GM19099 (cell line): ENCODE measurements around the gene TNPO3.

Experiments used
- POLR2A ChIP-seq: IDR thresholded peaks from 3 replicates; pipeline ENCODE4 v1.6.1; 2011; ENCODE audit warnings: low read depth; ENCODE audit not compliant: insufficient read length; ENCODE audit errors: extremely low read depth

TNPO3 gene

DNA sequence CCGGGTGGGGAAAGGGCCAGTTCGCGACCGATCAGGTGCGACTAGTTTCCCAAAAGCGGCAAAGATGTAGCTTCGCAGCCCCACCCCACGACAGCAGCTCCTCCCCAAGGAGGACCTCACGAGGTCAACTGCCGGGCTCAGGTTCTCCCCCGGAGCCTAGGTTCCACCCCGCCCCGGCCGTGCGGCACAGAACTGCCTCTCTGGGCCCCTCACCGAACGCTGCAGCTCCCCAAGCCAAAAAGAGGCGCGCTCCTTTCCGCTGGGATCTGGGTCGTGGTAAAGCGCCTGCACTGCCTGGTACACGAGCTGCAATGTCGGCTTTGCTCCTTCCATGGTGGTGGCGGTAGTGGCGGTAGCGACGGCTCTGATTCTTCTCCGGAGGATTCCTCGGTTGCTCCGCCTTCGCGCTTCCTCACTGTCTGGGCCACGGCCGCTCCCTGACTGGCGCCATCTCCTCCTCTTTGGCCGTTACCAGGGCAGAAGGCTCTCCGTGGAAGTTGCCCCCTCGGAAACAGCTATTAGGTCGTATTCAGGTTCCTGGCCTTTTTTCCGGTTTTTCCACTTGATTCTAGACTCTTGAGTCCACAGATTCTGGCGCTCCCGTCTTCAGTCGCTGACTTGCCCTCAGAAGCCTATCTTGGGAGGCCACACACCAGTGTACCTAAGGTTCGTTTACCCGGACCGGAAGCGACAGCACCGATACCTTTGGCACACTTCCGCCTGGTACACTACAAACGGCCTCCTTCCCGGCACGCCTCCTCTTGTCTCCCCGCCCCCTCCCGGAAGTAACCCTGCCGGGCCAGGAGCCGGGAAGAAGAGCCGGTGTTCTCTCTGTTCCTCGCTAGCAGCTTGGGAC is at the start of gene TNPO3:
Gene TNPO3, minus strand, starts transcription at position 674 of the 856 bp plus-strand sequence. Its CDS starts 341 bp downstream, at position 333.
- peak; percentile 88 for TF ChIP-seq POLR2A

DNA sequence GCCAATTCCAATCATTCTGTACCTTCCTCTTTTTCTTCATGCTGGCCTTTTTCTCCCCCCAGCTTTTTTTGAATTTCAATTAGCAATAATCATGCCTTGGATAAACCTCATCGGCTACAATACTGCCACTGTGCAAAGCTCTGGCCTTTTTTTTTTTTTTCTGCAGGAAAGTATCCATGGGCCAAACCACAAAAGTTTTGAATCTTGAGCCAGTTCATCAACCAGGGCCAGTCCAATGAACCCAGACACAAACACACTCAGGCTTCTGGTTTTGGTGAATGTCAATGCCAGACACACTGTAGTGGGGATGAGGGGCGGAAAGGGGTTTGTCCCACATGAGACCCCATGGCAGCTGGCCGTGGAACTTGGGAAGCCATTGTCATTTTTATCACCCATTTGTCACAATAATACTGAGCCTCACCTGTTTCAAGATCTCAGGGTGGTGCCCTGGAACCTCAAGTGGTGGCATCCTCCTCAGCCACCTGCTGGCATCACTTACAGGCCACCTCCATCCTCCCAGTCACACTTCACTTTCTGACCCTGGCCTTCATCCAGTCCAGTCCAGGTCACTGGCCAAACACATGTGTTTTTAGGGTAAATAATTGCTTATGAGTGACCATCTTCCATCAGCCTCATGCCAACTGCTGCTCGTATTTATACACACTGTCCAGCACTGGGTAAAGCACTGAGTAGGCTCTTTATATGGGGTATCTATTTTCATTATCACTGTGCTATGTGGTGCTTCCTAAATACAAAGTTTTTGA is 48.8 kb upstream of the TNPO3 start:
- TF ChIP-seq POLR2A: no peak

DNA sequence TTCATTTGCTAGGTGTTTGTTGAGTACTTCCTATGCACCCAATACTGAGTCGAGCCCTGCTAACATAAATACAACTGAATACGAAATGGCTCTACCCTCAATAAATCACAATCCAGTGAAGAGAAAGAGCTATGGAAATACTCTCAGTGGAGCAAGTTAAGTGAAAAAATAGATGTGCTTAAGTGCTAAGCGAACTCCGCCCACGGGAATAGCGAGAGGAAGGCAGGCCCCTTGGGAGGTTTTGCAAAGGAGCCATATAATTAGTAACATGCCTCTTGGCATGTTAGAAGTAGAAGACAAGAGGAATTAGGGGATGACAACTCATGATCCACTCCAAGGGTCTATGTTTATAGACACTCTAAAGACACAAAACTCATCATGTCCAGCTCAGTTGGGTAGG is 46.8 kb upstream of the TNPO3 start:
- TF ChIP-seq POLR2A: no peak

GRCh38 chr7:129100827-129101166 is 45.9 kb upstream of the TNPO3 start:
- TF ChIP-seq POLR2A: no peak

- TF ChIP-seq POLR2A: no peak
Measured at GRCh38 chr7:129098409-129099084, 43.6 kb upstream of the TNPO3 start.

GRCh38 chr7:129095258-129095657 is 40.3 kb upstream of the TNPO3 start:
- TF ChIP-seq POLR2A: peak; percentile 18

DNA sequence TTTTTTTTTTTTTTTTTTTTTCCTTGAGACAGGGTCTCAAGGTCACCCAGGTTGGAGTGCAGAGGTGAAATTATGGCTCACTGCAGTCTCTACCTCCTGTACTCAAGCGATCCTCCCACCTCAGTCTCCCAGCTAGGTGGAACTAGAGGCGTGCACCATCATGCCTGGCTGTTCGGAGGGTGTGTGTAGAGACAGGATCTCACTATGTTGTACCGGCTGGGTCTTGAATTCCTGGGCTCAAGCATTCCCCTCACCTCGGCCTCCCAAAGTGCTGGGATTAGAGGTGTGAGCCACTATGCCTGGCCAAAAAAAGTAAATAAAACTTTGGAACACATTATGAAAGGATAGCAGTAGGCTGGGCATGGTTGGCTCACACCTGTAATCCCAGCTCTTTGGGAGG is 39.6 kb upstream of the TNPO3 start:
- TF ChIP-seq POLR2A: no peak

DNA sequence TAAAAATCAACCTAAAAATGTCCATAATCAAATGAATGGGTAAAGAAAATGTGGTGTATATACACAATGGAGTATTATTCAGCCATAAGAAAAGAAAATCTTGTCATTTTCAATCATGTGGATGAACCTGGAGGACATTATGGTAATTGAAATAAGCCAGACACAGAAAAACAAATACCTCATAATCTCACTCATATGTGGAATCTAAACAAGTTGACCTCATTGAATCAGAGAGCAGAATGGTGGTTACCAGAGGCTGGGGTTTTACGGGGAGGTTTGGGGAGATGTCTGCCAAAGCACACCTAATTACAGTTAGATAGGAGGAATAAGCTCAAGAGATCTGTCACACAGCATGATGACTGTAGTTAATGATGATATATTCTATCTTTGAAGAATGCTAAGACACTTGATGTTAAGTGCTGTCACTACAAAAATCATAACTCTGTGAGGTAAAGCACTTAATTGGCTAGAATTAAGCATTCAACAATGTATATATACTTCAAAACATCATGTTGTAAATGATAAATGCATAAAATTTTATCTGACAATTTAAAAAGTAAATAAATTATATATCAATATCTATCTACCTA is 39.1 kb upstream of the TNPO3 start:
- TF ChIP-seq POLR2A: no peak

GRCh38 chr7:129091484-129092002 is 36.6 kb upstream of the TNPO3 start:
- TF ChIP-seq POLR2A: no peak

GRCh38 chr7:129090300-129090907 is 35.5 kb upstream of the TNPO3 start:
- no peak for TF ChIP-seq POLR2A

GRCh38 chr7:129089521-129090212 is 34.8 kb upstream of the TNPO3 start:
- no peak for TF ChIP-seq POLR2A

DNA sequence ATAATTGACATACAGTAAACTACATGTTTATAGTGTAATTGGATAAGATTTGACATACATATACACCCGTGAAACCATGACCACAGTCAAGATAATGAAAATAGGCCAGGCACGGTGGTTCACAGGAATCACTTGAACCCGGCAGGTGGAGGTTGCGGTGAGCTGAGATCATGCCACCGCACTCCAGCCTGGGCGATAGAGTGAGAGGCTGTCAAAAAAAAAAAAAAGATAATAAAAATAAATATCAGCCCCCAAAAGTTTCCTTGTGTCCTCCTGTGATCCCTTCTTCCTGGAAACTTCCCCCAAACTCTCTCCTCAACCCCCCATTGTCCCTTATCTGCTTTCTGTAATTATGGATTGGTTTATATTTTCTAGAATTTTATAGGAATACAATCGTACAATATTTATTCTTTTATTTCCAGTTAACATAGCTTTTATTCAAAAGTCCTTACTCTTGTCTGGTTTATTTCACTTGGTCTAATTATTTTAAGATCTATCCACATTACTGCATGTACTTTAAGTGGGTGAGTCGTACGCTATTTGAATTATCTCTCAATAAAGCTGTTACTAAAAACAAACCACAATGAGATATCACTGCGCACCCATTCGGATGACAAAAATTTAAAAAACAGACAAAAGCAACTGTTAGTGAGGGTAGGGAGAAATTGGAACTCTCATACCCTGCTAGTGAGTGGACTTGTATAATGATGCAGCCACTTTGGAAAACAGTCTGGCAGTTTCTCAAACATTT is 30.1 kb upstream of the TNPO3 start:
- TF ChIP-seq POLR2A: no peak

GRCh38 chr7:129083525-129083924 is 28.6 kb upstream of the TNPO3 start:
- TF ChIP-seq POLR2A: no peak
